GM19035 (cell line): ENCODE data around the gene OARD1.

Experiments
- ATAC-seq: cut with Tn5 transposase; IDR thresholded peaks from one replicate; pipeline ENCODE4 v1.9.1; 2021; ENCODE audit not compliant: unreplicated experiment

The OARD1 gene

GRCh38 chr6:41050536-41050935 is 21.6 kb downstream of the OARD1 start:
- no peak for ATAC-seq

- no peak for ATAC-seq
Measured at GRCh38 chr6:41049955-41050354, 22.2 kb downstream of the OARD1 start.

DNA sequence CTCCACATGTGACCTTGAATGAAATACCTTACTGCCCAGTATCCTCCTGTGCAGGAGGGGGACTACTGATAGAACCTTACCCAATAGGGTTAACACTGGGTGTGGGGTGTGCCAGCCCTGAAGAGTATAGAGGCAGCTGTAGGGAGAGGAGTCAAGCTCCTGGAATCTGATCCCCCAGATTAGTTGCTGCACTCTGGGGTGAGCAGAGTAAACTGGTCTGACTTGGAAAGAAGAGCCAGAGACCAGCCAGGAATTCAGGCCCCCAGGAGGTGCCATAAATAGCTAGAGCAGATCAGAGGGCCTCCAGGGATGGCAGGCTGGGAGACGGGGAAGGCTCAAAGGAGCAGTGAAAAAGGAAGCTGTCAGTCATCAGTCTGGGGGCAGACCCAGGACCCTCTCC is 22.6 kb downstream of the OARD1 start:
- no peak for ATAC-seq

DNA sequence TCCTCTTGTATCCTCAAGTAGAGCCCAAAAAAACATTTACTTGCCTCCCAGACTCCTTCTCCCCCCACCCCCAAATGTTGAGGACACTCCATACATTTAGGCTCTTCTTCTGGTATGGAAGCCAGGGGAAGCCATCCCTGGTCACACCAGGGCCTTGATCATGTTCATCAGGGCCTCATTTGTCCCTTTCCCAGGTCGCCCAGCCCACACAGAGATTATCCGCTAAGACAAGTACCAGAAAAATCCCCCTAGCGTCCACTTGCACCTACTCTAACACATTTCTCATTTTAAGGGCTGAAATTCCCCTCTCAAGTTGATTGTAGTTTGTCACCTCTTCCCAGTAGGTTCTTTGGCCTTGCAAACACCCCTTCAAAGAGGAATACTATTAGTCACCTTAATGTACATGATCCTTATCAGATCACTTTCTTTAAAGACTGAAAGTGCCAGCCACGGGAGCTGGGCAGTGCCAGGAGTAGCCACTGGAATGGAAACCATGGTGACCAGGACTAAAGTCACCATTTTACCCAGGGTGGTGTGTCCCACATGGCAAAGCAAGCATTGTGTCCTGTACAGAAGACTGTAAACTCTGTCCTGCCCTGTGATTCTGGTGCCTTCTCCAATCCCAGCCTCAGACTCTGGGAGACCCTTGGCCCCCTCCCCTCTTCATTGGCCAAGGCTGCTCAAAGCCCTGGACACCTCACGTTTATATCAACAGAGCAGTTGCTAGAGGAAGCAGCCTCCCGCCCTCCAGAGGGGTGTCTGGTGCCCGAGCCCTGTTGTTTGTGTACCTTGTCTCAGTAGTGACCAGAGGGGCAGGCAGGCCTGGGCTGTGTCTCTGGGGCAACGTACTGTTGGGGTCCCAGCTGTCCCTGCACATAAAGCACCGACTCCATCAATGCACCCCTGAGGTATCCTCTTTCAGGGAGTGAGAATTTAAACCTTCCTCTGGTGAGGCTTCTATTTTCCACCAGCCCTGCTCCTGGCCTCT is 24.1 kb downstream of the OARD1 start:
- no peak for ATAC-seq

- ATAC-seq: no peak
Measured at GRCh38 chr6:41047306-41047705, 24.9 kb downstream of the OARD1 start.

DNA sequence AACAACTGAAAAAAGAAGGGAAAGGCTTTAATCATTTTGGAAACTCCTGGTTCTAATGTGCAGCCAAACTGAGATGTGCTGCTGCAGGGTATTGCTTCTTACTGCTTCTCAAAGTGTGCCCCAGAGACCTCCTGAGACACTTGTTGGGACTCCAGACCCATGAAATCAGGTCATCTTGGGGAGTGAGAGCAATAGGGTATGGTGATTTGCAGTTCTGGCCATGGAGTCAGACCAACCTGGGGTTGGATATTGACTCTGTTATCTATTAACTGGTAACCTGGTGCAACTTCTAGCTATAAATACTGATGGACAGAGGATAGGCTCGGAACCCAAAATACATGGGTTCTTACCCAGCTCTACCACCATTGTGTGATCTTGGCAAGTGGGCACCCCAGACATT is 26.1 kb downstream of the OARD1 start:
- ATAC-seq: no peak

GRCh38 chr6:41045664-41046063 is 26.5 kb downstream of the OARD1 start:
- no peak for ATAC-seq

- no peak for ATAC-seq
Measured at GRCh38 chr6:41043151-41043550, 29.0 kb downstream of the OARD1 start.

- ATAC-seq: no peak
Measured at GRCh38 chr6:41042226-41043055, 29.7 kb downstream of the OARD1 start, which contains the start of gene TSPO2. TSS of gene TSPO2 (plus strand) at chr6:41042467. CDS start at chr6:41042986, 519 bp downstream.

- no peak for ATAC-seq
Measured at GRCh38 chr6:41040940-41041536, 31.1 kb downstream of the OARD1 start.

- no peak for ATAC-seq
Measured at GRCh38 chr6:41040101-41040939, 31.8 kb downstream of the OARD1 start.

DNA sequence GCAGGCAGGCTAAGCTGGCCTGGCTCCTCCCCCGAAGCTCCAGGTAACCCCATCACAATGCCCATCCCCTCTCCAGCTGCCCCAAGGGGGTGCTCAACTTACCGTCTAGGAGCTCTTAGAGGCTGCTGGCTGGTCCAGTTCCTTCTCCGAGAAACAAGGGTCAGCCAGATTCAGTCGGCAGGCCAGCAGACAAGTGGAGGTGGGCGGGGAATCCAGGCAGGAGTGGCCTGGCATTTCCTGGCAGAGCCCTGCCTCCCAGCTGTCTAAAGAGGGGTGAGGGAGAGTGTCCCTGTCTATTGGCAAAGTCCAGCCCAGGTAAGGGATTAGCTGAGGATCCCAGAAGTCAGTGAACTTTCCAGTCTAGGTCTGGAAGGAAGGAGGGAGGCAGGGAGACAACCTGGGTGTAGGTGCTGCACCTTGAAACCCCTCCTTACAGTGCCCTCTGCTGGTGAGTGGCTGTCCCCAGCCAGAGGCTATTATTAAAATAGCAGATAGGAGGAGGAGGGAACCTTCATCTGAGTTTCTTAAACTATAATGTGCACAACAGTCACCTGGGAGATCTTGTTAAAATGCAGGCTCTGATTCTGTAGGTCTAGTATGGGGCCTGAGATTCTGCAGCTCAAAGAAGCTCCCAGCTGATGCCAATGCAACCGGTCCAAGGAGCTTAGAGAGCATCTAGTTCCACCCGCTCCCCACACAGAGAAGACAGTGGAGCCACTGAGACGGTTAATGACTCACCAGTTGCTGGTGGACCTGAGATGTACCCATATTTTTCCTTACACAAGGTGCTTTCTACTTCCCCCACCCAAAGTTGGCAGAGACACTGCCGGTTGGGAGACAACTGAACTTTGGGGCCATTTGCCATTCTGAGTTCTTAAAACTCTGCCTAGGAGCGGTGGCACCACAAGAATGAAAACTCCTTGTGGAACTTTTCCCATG is 32.8 kb downstream of the OARD1 start, which contains the start of gene UNC5CL:
TSS of gene UNC5CL (minus strand) at position 162 of the 939 bp plus-strand sequence. CDS start 4,147 bp downstream, outside the sequence.
- ATAC-seq: no peak

DNA sequence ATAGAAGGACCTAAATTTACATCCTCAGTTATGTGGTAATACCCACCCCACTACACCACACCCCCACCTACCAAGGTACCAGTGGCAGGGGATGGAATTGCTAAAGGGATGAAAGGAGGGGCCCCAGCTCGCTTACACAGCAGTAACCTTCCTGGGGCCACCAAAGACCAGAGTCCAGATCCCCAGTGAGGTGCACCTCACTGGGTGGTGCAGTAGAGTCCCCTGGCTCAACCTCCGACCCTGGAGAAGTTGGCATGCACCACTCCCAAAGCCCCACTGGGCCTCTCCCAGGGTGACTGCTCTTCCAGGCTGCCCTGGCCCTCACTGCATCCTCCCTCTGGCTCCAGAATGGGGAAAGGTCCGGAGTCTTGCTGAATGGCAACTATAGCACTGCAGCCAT is 34.0 kb downstream of the OARD1 start:
- ATAC-seq: no peak

GRCh38 chr6:41037107-41037900 is 34.9 kb downstream of the OARD1 start:
- no peak for ATAC-seq

DNA sequence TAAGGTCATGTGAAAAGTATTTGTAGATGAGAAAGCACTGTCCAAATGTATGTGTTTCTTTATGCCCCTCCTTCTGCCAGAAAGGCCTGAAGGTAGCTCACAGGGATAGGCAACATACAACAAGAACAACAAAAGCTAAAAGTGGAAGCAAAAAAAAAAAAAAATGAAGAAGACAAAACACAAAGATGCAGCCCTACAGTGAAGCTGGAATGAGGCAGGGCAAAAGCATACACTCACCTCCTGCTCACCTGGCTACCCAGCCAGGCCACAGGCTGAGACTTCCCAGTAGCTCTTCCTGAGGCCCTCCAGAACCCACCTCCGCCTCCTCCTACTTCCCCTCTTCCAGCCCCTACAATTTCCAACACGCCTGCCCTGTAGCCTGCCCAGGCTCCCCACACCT is 35.6 kb downstream of the OARD1 start:
- no peak for ATAC-seq

DNA sequence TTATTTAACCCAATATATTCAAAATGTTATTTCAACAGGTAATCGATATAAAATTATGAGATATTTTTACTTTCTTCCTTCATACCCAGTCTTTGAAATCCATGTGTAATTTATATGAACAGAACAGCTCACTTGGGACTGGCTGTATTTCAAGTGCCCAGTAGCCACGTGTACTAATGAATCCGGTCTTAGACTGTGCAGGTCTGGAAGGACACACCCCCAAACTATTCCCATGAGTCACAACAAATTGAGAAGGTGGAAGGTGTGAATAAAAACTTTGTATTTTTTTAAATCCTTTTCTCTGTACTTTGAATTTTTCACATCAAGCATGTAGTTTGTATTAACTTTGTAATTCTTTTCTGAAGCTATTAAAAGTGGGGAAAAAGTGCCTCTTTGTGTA is 36.0 kb downstream of the OARD1 start:
- no peak for ATAC-seq

DNA sequence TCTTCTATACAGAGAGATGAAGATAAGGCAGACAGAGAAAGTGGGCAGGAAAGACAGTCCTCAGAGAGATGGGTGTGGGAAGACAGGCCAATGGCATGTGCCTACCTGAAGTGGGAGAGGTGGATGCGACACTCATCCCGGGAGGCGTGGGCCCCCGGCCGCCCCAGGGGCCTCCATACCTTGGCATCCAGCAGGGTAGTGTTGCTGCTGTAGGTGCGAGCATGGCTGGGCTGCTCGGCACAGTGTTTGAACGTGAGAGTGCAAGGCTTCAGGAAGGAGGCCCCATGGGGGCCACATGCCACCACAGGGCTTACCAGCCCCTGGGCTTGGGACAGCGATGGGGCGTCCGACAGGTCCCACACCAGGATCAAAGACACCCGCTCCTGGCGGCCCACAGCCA is 38.4 kb downstream of the OARD1 start:
- ATAC-seq: no peak

DNA sequence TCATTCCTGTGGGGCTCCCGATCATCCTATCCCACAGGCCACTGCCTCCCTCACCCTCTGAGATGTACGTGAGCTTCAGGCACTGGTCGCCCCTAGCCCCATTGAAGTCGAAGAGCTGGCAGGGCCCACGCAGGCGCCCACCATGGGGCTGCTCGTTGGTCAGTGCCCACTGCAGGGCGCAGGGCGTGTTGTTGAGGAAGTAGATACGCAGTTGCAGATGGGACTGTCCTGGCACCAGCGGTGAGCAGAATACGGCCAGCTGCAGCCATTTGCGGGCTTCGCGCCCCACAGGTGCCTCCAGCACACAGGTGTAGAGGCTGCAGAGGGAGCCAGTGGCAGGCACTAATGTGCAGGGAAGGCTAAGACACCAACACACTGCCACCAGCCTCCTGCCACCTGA is 39.3 kb downstream of the OARD1 start:
- no peak for ATAC-seq
